Right lung (tissue), 5 donors: ENCODE data around the gene PREP. TPM values are rescaled to one million over a fixed set of nuclear protein-coding genes. Genes with fewer than 3 reads are reported as not detected.

Experiments used
- DNase-seq, 2 donors: peaks; one replicate each; pipeline ENCODE4 v3.0.0-alpha.2; 2013
- polyA plus RNA-seq, 5 donors: library from polyadenylated mRNA; unstranded; fragments of 120-200 nt; gene quantifications; one replicate each; pipeline versions ENCODE4 v1.2.1 to v1.2.3, GENCODE V29; 2013; ENCODE audit warnings: inconsistent platforms in 1 of 5, low replicate concordance in 1 of 5; ENCODE audit not compliant: insufficient read length in 5 of 5, insufficient read depth in 1 of 5

Gene PREP
- polyA plus RNA-seq, 5 donors = 33.2 to 39.5 (median 37.5) TPM

- DNase-seq = no peak
Observed at GRCh38 chr6:105310947-105311346, 91.9 kb downstream of the PREP start.

GRCh38 chr6:105310371-105310770 lies 92.5 kb downstream of the PREP start:
- DNase-seq = no peak

GRCh38 chr6:105308840-105309239 lies 94.0 kb downstream of the PREP start:
- DNase-seq = no peak

- no peak for DNase-seq
Observed at GRCh38 chr6:105305521-105305920, 97.4 kb downstream of the PREP start.

GRCh38 chr6:105304825-105305224 lies 98.1 kb downstream of the PREP start:
- no peak for DNase-seq

GRCh38 chr6:105304366-105304765 lies 98.5 kb downstream of the PREP start:
- DNase-seq = no peak

- no peak for DNase-seq
Observed at GRCh38 chr6:105302617-105303128, 100.2 kb downstream of the PREP start.

- peak; percentile 16 to 29 for DNase-seq
Observed at GRCh38 chr6:105301756-105302616, 100.9 kb downstream of the PREP start.

GRCh38 chr6:105301072-105301503 lies 101.8 kb downstream of the PREP start:
- no peak for DNase-seq

- DNase-seq = no peak
Observed at GRCh38 chr6:105300090-105300489, 102.8 kb downstream of the PREP start.

- no peak for DNase-seq
Observed at GRCh38 chr6:105294129-105294528, 108.8 kb downstream of the PREP start.

GRCh38 chr6:105292689-105293339 lies 110.1 kb downstream of the PREP start:
- DNase-seq = no peak

GRCh38 chr6:105291525-105291924 lies 111.4 kb downstream of the PREP start:
- DNase-seq = no peak

GRCh38 chr6:105282631-105283585 lies 120.0 kb downstream of the PREP start:
- DNase-seq = no peak

- no peak for DNase-seq
Observed at GRCh38 chr6:105280033-105280432, 122.8 kb downstream of the PREP start.

- no peak for DNase-seq
Observed at GRCh38 chr6:105279463-105279862, 123.4 kb downstream of the PREP start.

GRCh38 chr6:105278813-105279212 lies 124.1 kb downstream of the PREP start:
- DNase-seq = no peak

GRCh38 chr6:105278035-105278434 lies 124.8 kb downstream of the PREP start:
- DNase-seq = no peak

GRCh38 chr6:105276374-105276773 lies 126.5 kb downstream of the PREP start:
- no peak for DNase-seq

GRCh38 chr6:105275542-105275941 lies 127.3 kb downstream of the PREP start:
- no peak for DNase-seq

- DNase-seq = no peak
Observed at GRCh38 chr6:105274678-105275077, 128.2 kb downstream of the PREP start.

GRCh38 chr6:105273589-105273988 lies 129.3 kb downstream of the PREP start:
- DNase-seq = no peak
